ENCODE measurements around the gene DRC7. TPM values are rescaled to one million over a fixed set of nuclear protein-coding genes. Genes with fewer than 3 reads are reported as not detected.
A peak's percentile ranks its signal among the peaks of the same experiment; 100 is the strongest.

Gene DRC7
- not detected for total RNA-seq

- Mint-ChIP-seq H3K27ac (no peak within 1 kb of the TSS), H3K9me3 (no peaks in the 10 kb centered on the region), H3K4me3 (no peak within 1 kb of the TSS), H3K4me1 (ENCODE audit: low read depth) (peaks cover 5% of the 10 kb centered on the region), H3K36me3 (no peaks in the 10 kb centered on the region), H3K27me3 (no peaks in the 10 kb centered on the region)
- ChIA-PET POLR2A (no interaction called here), CTCF (no interaction called here)
- intact Hi-C loops (cut with micrococcal nuclease) = no loop called here
- DNase-seq = peak; percentile 21
These were observed at the start of gene DRC7 for GRCh38 chr16:57694725-57695679. Gene DRC7 (plus strand): TSS chr16:57694806. CDS start chr16:57697950, 3,144 bp downstream.

GRCh38 chr16:57645169-57645568 is 49.4 kb upstream of the DRC7 start:
- H3K4me1 Mint-ChIP-seq (ENCODE audit: low read depth) = peaks cover 15% of the 10 kb centered on the region
- H3K9me3 Mint-ChIP-seq = no peaks in the 10 kb centered on the region
- H3K4me3 Mint-ChIP-seq = no peak overlapping the region
- DNase-seq = no peak
- intact Hi-C loops (cut with micrococcal nuclease) = loop anchor here (5.0 kb wide), 1 partner anchor 228 kb away; no protein-coding TSS in a partner anchor
- no peaks in the 10 kb centered on the region for H3K36me3 Mint-ChIP-seq
- ChIA-PET POLR2A (no interaction called here), CTCF (interaction anchor here (7.6 to 8.6 kb wide), 2 partner anchors 48 to 69 kb away, joined by 197 to 250 read pairs; no protein-coding TSS in a partner anchor)
- H3K27me3 Mint-ChIP-seq = no peaks in the 10 kb centered on the region
- H3K27ac Mint-ChIP-seq = no peak overlapping the region

- no peak for DNase-seq
- Mint-ChIP-seq H3K27me3 (no peaks in the 10 kb centered on the region), H3K9me3 (no peaks in the 10 kb centered on the region), H3K4me1 (ENCODE audit: low read depth) (peaks cover 15% of the 10 kb centered on the region), H3K4me3 (no peak overlapping the region), H3K27ac (no peak overlapping the region), H3K36me3 (no peaks in the 10 kb centered on the region)
- intact Hi-C loops (cut with micrococcal nuclease) = loop anchor here (5.0 kb wide), 1 partner anchor 229 kb away; no protein-coding TSS in a partner anchor
- CTCF ChIA-PET = interaction anchor here (7.6 to 8.6 kb wide), 2 partner anchors 48 to 70 kb away, joined by 197 to 250 read pairs; no protein-coding TSS in a partner anchor
- POLR2A ChIA-PET = no interaction called here
These were observed 48.8 kb upstream of the DRC7 start for GRCh38 chr16:57645691-57646387.

- no peaks in the 10 kb centered on the region for H3K36me3 Mint-ChIP-seq
- no peak overlapping the region for H3K4me3 Mint-ChIP-seq
- DNase-seq = no peak
- ChIA-PET CTCF (interaction anchor here (0.9 to 8.6 kb wide), 7 partner anchors 10 to 90 kb away, joined by 3 to 250 read pairs (median 59); partner anchors contain the start of gene KATNB1), POLR2A (interaction anchor here (0.9 kb wide), 1 partner anchor 61 kb away, joined by 3 read pairs; no protein-coding TSS in a partner anchor)
- H3K27me3 Mint-ChIP-seq = no peaks in the 10 kb centered on the region
- peaks cover 15% of the 10 kb centered on the region for H3K4me1 Mint-ChIP-seq (ENCODE audit: low read depth)
- no peak overlapping the region for H3K27ac Mint-ChIP-seq
- no peaks in the 10 kb centered on the region for H3K9me3 Mint-ChIP-seq
- intact Hi-C loops (cut with micrococcal nuclease) = loop anchor here (5.0 kb wide), 1 partner anchor 229 kb away; no protein-coding TSS in a partner anchor
These were observed 48.1 kb upstream of the DRC7 start for GRCh38 chr16:57646388-57647039.

GRCh38 chr16:57647136-57647875 is 47.3 kb upstream of the DRC7 start:
- POLR2A ChIA-PET = interaction anchor here (0.9 to 2.2 kb wide), 3 partner anchors 26 to 62 kb away, joined by 3 to 6 read pairs (median 3); no protein-coding TSS in a partner anchor
- Mint-ChIP-seq H3K27ac (no peak overlapping the region), H3K36me3 (no peaks in the 10 kb centered on the region), H3K4me3 (no peak overlapping the region), H3K4me1 (ENCODE audit: low read depth) (peaks cover 21% of the 10 kb centered on the region), H3K27me3 (no peaks in the 10 kb centered on the region), H3K9me3 (no peaks in the 10 kb centered on the region)
- DNase-seq = no peak
- intact Hi-C loops (cut with micrococcal nuclease) = loop anchor here (5.0 kb wide), 1 partner anchor 230 kb away; no protein-coding TSS in a partner anchor
- CTCF ChIA-PET = interaction anchor here (0.5 to 8.6 kb wide), 11 partner anchors 10 to 740 kb away, joined by 3 to 250 read pairs (median 8); partner anchors contain the start of gene KATNB1

GRCh38 chr16:57648125-57648524 is 46.5 kb upstream of the DRC7 start:
- POLR2A ChIA-PET = interaction anchor here (1.1 to 2.2 kb wide), 2 partner anchors 27 to 57 kb away, joined by 3 to 6 read pairs; no protein-coding TSS in a partner anchor
- H3K4me3 Mint-ChIP-seq = no peak overlapping the region
- no peaks in the 10 kb centered on the region for H3K36me3 Mint-ChIP-seq
- H3K9me3 Mint-ChIP-seq = no peaks in the 10 kb centered on the region
- intact Hi-C loops (cut with micrococcal nuclease) = loop anchor here (2.0 to 5.0 kb wide), 2 partner anchors 87 to 231 kb away; partner anchors contain the start of gene KATNB1
- H3K4me1 Mint-ChIP-seq (ENCODE audit: low read depth) = peaks cover 21% of the 10 kb centered on the region
- no peaks in the 10 kb centered on the region for H3K27me3 Mint-ChIP-seq
- CTCF ChIA-PET = interaction anchor here (0.7 to 8.6 kb wide), 20 partner anchors 10 to 168 kb away, joined by 3 to 250 read pairs (median 4); partner anchors contain the start of genes ADGRG1 and KATNB1
- no peak overlapping the region for H3K27ac Mint-ChIP-seq
- no peak for DNase-seq

GRCh38 chr16:57648581-57649442 is 45.8 kb upstream of the DRC7 start:
- no peak overlapping the region for H3K27ac Mint-ChIP-seq
- peak; percentile 94 for DNase-seq
- intact Hi-C loops (cut with micrococcal nuclease) = loop anchor here (1.0 to 5.0 kb wide), 7 partner anchors 40 to 232 kb away; partner anchors contain the start of gene KATNB1
- H3K4me1 Mint-ChIP-seq (ENCODE audit: low read depth) = peaks cover 21% of the 10 kb centered on the region
- ChIA-PET CTCF (interaction anchor here (0.6 to 8.6 kb wide), 28 partner anchors 9 to 169 kb away, joined by 3 to 250 read pairs (median 4); partner anchors contain the start of genes ADGRG1 and KATNB1), POLR2A (interaction anchor here (1.1 to 2.2 kb wide), 2 partner anchors 28 to 58 kb away, joined by 3 to 6 read pairs; no protein-coding TSS in a partner anchor)
- no peaks in the 10 kb centered on the region for H3K9me3 Mint-ChIP-seq
- H3K4me3 Mint-ChIP-seq = no peak overlapping the region
- H3K36me3 Mint-ChIP-seq = no peaks in the 10 kb centered on the region
- no peaks in the 10 kb centered on the region for H3K27me3 Mint-ChIP-seq

GRCh38 chr16:57649443-57649751 is 45.2 kb upstream of the DRC7 start:
- POLR2A ChIA-PET = interaction anchor here (2.2 kb wide), 1 partner anchor 58 kb away, joined by 6 read pairs; no protein-coding TSS in a partner anchor
- Mint-ChIP-seq H3K9me3 (no peaks in the 10 kb centered on the region), H3K27ac (no peak overlapping the region), H3K4me1 (ENCODE audit: low read depth) (peaks cover 21% of the 10 kb centered on the region), H3K36me3 (no peaks in the 10 kb centered on the region), H3K27me3 (no peaks in the 10 kb centered on the region), H3K4me3 (no peak overlapping the region)
- CTCF ChIA-PET = interaction anchor here (0.6 to 8.6 kb wide), 15 partner anchors 8 to 347 kb away, joined by 3 to 250 read pairs (median 4); partner anchors contain the start of genes ADGRG1 and KATNB1
- intact Hi-C loops (cut with micrococcal nuclease) = loop anchor here (1.0 to 5.0 kb wide), 7 partner anchors 40 to 232 kb away; partner anchors contain the start of gene KATNB1
- DNase-seq = no peak

GRCh38 chr16:57649846-57650245 is 44.8 kb upstream of the DRC7 start:
- ChIA-PET POLR2A (no interaction called here), CTCF (interaction anchor here (0.6 to 8.6 kb wide), 14 partner anchors 8 to 347 kb away, joined by 3 to 250 read pairs (median 6); partner anchors contain the start of genes ADGRG1 and KATNB1)
- Mint-ChIP-seq H3K27me3 (no peaks in the 10 kb centered on the region), H3K4me1 (ENCODE audit: low read depth) (peaks cover 21% of the 10 kb centered on the region), H3K4me3 (no peak overlapping the region), H3K36me3 (no peaks in the 10 kb centered on the region), H3K9me3 (no peaks in the 10 kb centered on the region), H3K27ac (no peak overlapping the region)
- intact Hi-C loops (cut with micrococcal nuclease) = loop anchor here (1.0 to 5.0 kb wide), 7 partner anchors 41 to 233 kb away; partner anchors contain the start of gene KATNB1
- DNase-seq = no peak

All from activated CD4-positive, alpha-beta memory T cell treated with anti-CD3 and anti-CD28 coated beads for 36 hours (primary cell).